SK-N-SH (cell line): ENCODE results near the gene ROBO4. TPM values are rescaled to one million over a fixed set of nuclear protein-coding genes. Genes with fewer than 3 reads are reported as not detected.

ENCODE experiments used
- CTCF ChIA-PET: fragments of 300-600, 350-600 bp; formaldehyde crosslinking; extraction: SDS; loops from one replicate; lab custom pipeline; 2021; lab: Yijun Ruan, JAX
- POLR2A ChIA-PET: fragments of 350-600 bp; sonication (Branson Sonifier 250); formaldehyde crosslinking; extraction: SDS; loops from one replicate; lab custom pipeline; 2020; ENCODE audit warnings: antibody characterized with exemption, inconsistent platforms; lab: Yijun Ruan, JAX
- DNase-seq: peaks from one replicate; pipeline ENCODE4 v3.0.0; 2012
- H2AFZ ChIP-seq: fragments of 200-600 bp; sonication (generic); 2 replicates; pipeline ENCODE4 v1.8.1; 2016; ENCODE audit warnings: antibody characterized with exemption, mild to moderate bottlenecking, low read depth
- H3F3A ChIP-seq: fragments of 200-600 bp; sonication (generic); replicated peaks from 2 replicates; pipeline ENCODE3; 2016; ENCODE audit warnings: antibody characterized with exemption, mild to moderate bottlenecking; ENCODE audit not compliant: insufficient read depth
- H3K27ac ChIP-seq, 2 experiments: fragments of 200-500 bp in 1 of 2; fragments of 200-600 bp in 1 of 2; sonication (Bioruptor generic) in 1 of 2; sonication (generic), shearing (Covaris generic) in 1 of 2; 2 replicates each; pipeline versions ENCODE4 v1.5.1 to v1.6.1; 2014 to 2016; ENCODE audit warnings: low read depth in 2 of 2, inconsistent platforms in 1 of 2, low read length in 1 of 2, mild to moderate bottlenecking in 1 of 2, mixed read lengths in 1 of 2
- H3K27me3 ChIP-seq: fragments of 200-600 bp; sonication (generic), shearing (Covaris generic); 2 replicates; pipeline ENCODE4 v1.6.1; 2016; ENCODE audit warnings: mixed run types; ENCODE audit not compliant: insufficient read depth
- H3K36me3 ChIP-seq, 2 experiments: fragments of 200-500 bp in 1 of 2; fragments of 200-600 bp in 1 of 2; sonication (Bioruptor generic) in 1 of 2; sonication (generic) in 1 of 2; replicated peaks in 1 of 2; 2 replicates each; pipeline versions ENCODE3 to v1.5.1; 2014 to 2016; ENCODE audit warnings: low read length in 1 of 2, mild to moderate bottlenecking in 1 of 2; ENCODE audit not compliant: insufficient read depth in 2 of 2, control insufficient read depth in 1 of 2
- H3K4me1 ChIP-seq, 2 experiments: fragments of 200-500 bp in 1 of 2; fragments of 200-600 bp in 1 of 2; sonication (Bioruptor generic) in 1 of 2; sonication (generic), shearing (Covaris generic) in 1 of 2; 2 replicates each; pipeline versions ENCODE4 v1.5.1 to v1.6.1; 2014 to 2016; ENCODE audit warnings: low read depth in 1 of 2, low read length in 1 of 2, mixed run types in 1 of 2; ENCODE audit not compliant: insufficient read depth in 2 of 2, control insufficient read depth in 1 of 2
- H3K4me2 ChIP-seq: fragments of 200-600 bp; sonication (generic), shearing (Covaris generic); 2 replicates; pipeline ENCODE4 v1.6.1; 2017; ENCODE audit warnings: mixed run types
- H3K4me3 ChIP-seq, 2 experiments: fragments of 200-500 bp in 1 of 2; fragments of 200-600 bp in 1 of 2; sonication (Bioruptor generic) in 1 of 2; sonication (generic), shearing (Covaris generic) in 1 of 2; 2 replicates each; pipeline versions ENCODE4 v1.5.1 to v1.8.1; 2014 to 2016; ENCODE audit warnings: low read depth in 2 of 2, inconsistent platforms in 1 of 2, low read length in 1 of 2, mild to moderate bottlenecking in 1 of 2, mixed read lengths in 1 of 2, moderate library complexity in 1 of 2
- H3K79me2 ChIP-seq: fragments of 200-600 bp; sonication (generic); 2 replicates; pipeline ENCODE4 v1.8.1; 2017; ENCODE audit warnings: mild to moderate bottlenecking; ENCODE audit not compliant: insufficient read depth
- H3K9ac ChIP-seq: fragments of 200-600 bp; sonication (generic); 2 replicates; pipeline ENCODE4 v1.6.1; 2017; ENCODE audit warnings: mixed run types
- H3K9me2 ChIP-seq: fragments of 200-600 bp; sonication (generic); 2 replicates; pipeline ENCODE4 v1.6.1; 2017; ENCODE audit warnings: mixed run types
- H3K9me3 ChIP-seq: fragments of 200-600 bp; sonication (generic); 2 replicates; pipeline ENCODE4 v1.6.1; 2017; ENCODE audit warnings: mixed run types, mild to moderate bottlenecking, moderate library complexity
- H4K20me1 ChIP-seq: fragments of 200-600 bp; sonication (generic); 2 replicates; pipeline ENCODE4 v1.6.1; 2017; ENCODE audit warnings: mild to moderate bottlenecking, mixed run types; ENCODE audit not compliant: insufficient read depth
- CHD2 ChIP-seq: fragments of 150-350 bp; IDR thresholded peaks from 2 replicates; pipeline ENCODE4 v1.6.1; 2018; ENCODE audit warnings: low read length; ENCODE audit not compliant: partially characterized antibody
- CTCF ChIP-seq: fragments of 200-600 bp; sonication (generic); IDR thresholded peaks from 2 replicates; pipeline ENCODE4 v1.6.1; 2017; ENCODE audit warnings: antibody characterized with exemption, mild to moderate bottlenecking, moderate library complexity
- ELF1 ChIP-seq: IDR thresholded peaks from 2 replicates; pipeline ENCODE4 v1.4.0; 2012
- FOSL2 ChIP-seq: IDR thresholded peaks from 2 replicates; pipeline ENCODE4 v1.4.0; 2012; ENCODE audit warnings: low read depth, mild to moderate bottlenecking, moderate library complexity, borderline replicate concordance
- FOXM1 ChIP-seq: IDR thresholded peaks from 2 replicates; pipeline ENCODE4 v1.4.0; 2012; ENCODE audit warnings: low read depth, mild to moderate bottlenecking
- GATA2 ChIP-seq: sonication (generic); formaldehyde crosslinking; IDR thresholded peaks from 2 replicates; pipeline ENCODE4 v1.5.0; 2020; ENCODE audit warnings: mild to moderate bottlenecking, missing genetic modification reagents
- IRF3 ChIP-seq: fragments of 150-350 bp; IDR thresholded peaks from 2 replicates; pipeline ENCODE4 v1.6.1; 2016; ENCODE audit warnings: mild to moderate bottlenecking, low read depth, low read length
- MEF2A ChIP-seq: IDR thresholded peaks from 2 replicates; pipeline ENCODE4 v1.4.0; 2012; ENCODE audit warnings: low read depth, borderline replicate concordance
- PBX3 ChIP-seq: IDR thresholded peaks from 2 replicates; pipeline ENCODE4; 2012
- POLR2AphosphoS5 ChIP-seq: IDR thresholded peaks from 2 replicates; pipeline ENCODE4 v1.6.1; 2012; ENCODE audit warnings: low read depth, low read length
- RAD21 ChIP-seq: IDR thresholded peaks from 2 replicates; pipeline ENCODE4 v1.6.1; 2012; ENCODE audit warnings: mild to moderate bottlenecking, low read length
- REST ChIP-seq: IDR thresholded peaks from 2 replicates; pipeline ENCODE4 v1.6.1; 2012; ENCODE audit warnings: mild to moderate bottlenecking, low read depth, low read length, moderate library complexity
- RXRA ChIP-seq: IDR thresholded peaks from 2 replicates; pipeline ENCODE4 v1.4.0; 2012; ENCODE audit warnings: low read depth, mild to moderate bottlenecking, borderline replicate concordance
- SIN3A ChIP-seq: IDR thresholded peaks from 2 replicates; pipeline ENCODE4 v1.6.1; 2012; ENCODE audit warnings: low read depth, mild to moderate bottlenecking, low read length, moderate library complexity, borderline replicate concordance
- SMC3 ChIP-seq: IDR thresholded peaks from 2 replicates; pipeline ENCODE4 v1.6.1; 2012; ENCODE audit warnings: low read depth, low read length, improper control_type of control experiment
- TCF12 ChIP-seq: IDR thresholded peaks from 2 replicates; pipeline ENCODE4 v1.4.0; 2012
- USF1 ChIP-seq: IDR thresholded peaks from 2 replicates; pipeline ENCODE4 v1.4.0; 2012; ENCODE audit warnings: low read depth, borderline replicate concordance
- YY1 ChIP-seq: IDR thresholded peaks from 2 replicates; pipeline ENCODE4 v1.4.0; 2012; ENCODE audit warnings: low read depth, mild to moderate bottlenecking
- ZBTB33 ChIP-seq: IDR thresholded peaks from 2 replicates; pipeline ENCODE4 v1.4.0; 2012; ENCODE audit warnings: low read depth, borderline replicate concordance
- WGBS: methylation state at CpG from one replicate; pipeline ENCODE4 v1.1.6; 2017; ENCODE audit warnings: low lambda C conversion rate; 5-methylcytosine and 5-hydroxymethylcytosine counted together
- polyA plus RNA-seq, 3 experiments: library from polyadenylated mRNA; depleted of rRNA; stranded (reverse); fragments of >200 nt; gene quantifications; 2 replicates each; pipeline ENCODE4 v1.2.3, GENCODE V29; 2012

Gene ROBO4
- polyA plus RNA-seq, 1 of the 3 experiments (the other 2 are of a cell fraction) = 0.95 TPM

GRCh38 chr11:124884869-124885479, 12.7 kb downstream of the ROBO4 start (continued):
- TF ChIP-seq PBX3 = no peak
- TF ChIP-seq POLR2AphosphoS5 = no peak
- TF ChIP-seq, all 33 proteins: peak for 0

- Histone ChIP-seq H3K79me2 (no peaks in the 10 kb centered on the region), H3K36me3 (no peaks in the 10 kb centered on the region), H3F3A (no peaks in the 10 kb centered on the region), H3K4me1 (peaks cover 0 to 5% of the 10 kb centered on the region in 2 experiments; a peak in 1 of 4 replicates), H3K9me3 (no peaks in the 10 kb centered on the region), H2AFZ (no peak overlapping the region), H3K4me2 (no peak overlapping the region), H3K27ac (no peak overlapping the region), H4K20me1 (no peaks in the 10 kb centered on the region), H3K9ac (no peak overlapping the region), H3K27me3 (no peaks in the 10 kb centered on the region), H3K9me2 (no peaks in the 10 kb centered on the region), H3K4me3 (no peak overlapping the region)
- 83% methylated on average over 1 of the region's 1 CpG for WGBS
- CTCF ChIA-PET = interaction anchor here (1.1 kb wide), 1 partner anchor 8 kb away, joined by 3 read pairs; no protein-coding TSS in a partner anchor
- POLR2A ChIA-PET = no interaction called here
- no peak for DNase-seq
- no peak for TF ChIP-seq CTCF
- no peak for TF ChIP-seq SMC3
- TF ChIP-seq REST = no peak
- TF ChIP-seq RXRA = no peak
- TF ChIP-seq GATA2 (CRISPR knock-in tag) = no peak
- TF ChIP-seq MEF2A = no peak
- TF ChIP-seq TCF12 = no peak
- TF ChIP-seq ZBTB33 = no peak
- TF ChIP-seq FOSL2 = no peak
- no peak for TF ChIP-seq USF1
- TF ChIP-seq YY1 = no peak
- no peak for TF ChIP-seq FOXM1
- TF ChIP-seq RAD21 = no peak
- no peak for TF ChIP-seq PBX3
- TF ChIP-seq SIN3A = no peak
- TF ChIP-seq ELF1 = no peak
- no peak for TF ChIP-seq CHD2
- TF ChIP-seq IRF3 = no peak
These were observed 13.3 kb downstream of the ROBO4 start for GRCh38 chr11:124884340-124884739.
